Stimulated activated naive CD8-positive, alpha-beta T cell treated with anti-CD3 and anti-CD28 coated beads, Interleukin-15, amount 100 ng/mL, for 72 hours (primary cell): ENCODE measurements around the gene MAMDC2.

Experiments
- ATAC-seq: fragments of 150-1000 bp; cut with Tn5 transposase; 2 replicates; pipeline ENCODE4 v1.10.0; 2021; ENCODE audit warnings: mild to moderate bottlenecking, moderate library complexity
- DNase-seq, 2 donors: peaks; one replicate each; pipeline ENCODE4 v3.0.0; 2021 to 2022
- H3K27ac Mint-ChIP-seq, 2 donors: one replicate each; pipeline ENCODE4 v1.8.0; 2022; ENCODE audit warnings: mild to moderate bottlenecking in 2 of 2, mixed read lengths in 2 of 2, moderate library complexity in 2 of 2
- H3K27me3 Mint-ChIP-seq: one replicate; pipeline ENCODE4 v1.8.0; 2022; ENCODE audit warnings: mixed read lengths
- H3K4me1 Mint-ChIP-seq: one replicate; pipeline ENCODE4 v1.8.0; 2022; ENCODE audit warnings: mild to moderate bottlenecking, mixed read lengths
- H3K4me3 Mint-ChIP-seq, 2 donors: one replicate each; pipeline ENCODE4 v1.8.0; 2022; ENCODE audit warnings: mild to moderate bottlenecking in 2 of 2, mixed read lengths in 2 of 2, moderate library complexity in 1 of 2
- H3K9me3 Mint-ChIP-seq, 2 donors: one replicate each; pipeline ENCODE4 v1.8.0; 2022; ENCODE audit warnings: mixed read lengths in 2 of 2

The MAMDC2 gene

GRCh38 chr9:70106571-70106970 is 62.9 kb downstream of the MAMDC2 start:
- DNase-seq, result no peak

DNA sequence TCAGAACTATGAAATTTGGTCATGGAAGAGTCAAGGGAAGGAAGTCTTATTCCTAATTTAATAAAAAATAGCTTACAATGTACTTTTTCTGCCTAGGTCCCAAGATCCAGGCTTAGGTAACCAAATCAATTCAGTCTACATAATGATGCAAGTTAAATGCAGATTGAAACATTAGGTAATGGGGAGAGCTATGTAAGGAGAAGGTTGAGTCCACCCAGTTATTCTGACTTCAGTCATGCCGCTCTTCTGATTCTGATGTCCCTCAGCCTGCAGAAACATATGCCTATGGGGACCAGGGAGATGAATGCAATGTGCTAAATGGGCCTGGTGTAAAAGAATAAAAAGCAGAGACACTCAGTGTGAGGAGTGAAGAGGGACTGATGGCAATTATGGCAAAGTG is 63.9 kb downstream of the MAMDC2 start:
- Mint-ChIP-seq H3K9me3 (no peaks in the 10 kb centered on the region), H3K4me1 (peaks cover 12% of the 10 kb centered on the region), H3K27ac (no peak overlapping the region), H3K4me3 (no peak overlapping the region), H3K27me3 (no peaks in the 10 kb centered on the region)
- DNase-seq (no peak), ATAC-seq (no peak)

More at GRCh38 chr9:70106571-70106970, 62.9 kb downstream of the MAMDC2 start:
- Mint-ChIP-seq H3K27ac (peak overlapping the region in 1 of 2 donors; percentile 43), H3K4me1 (peaks cover 12% of the 10 kb centered on the region), H3K4me3 (no peak overlapping the region), H3K9me3 (no peaks in the 10 kb centered on the region), H3K27me3 (no peaks in the 10 kb centered on the region)
- no peak for ATAC-seq

- DNase-seq, result no peak
- Mint-ChIP-seq H3K4me3 (no peak overlapping the region), H3K27me3 (no peaks in the 10 kb centered on the region), H3K27ac (no peak overlapping the region), H3K9me3 (no peaks in the 10 kb centered on the region), H3K4me1 (peaks cover 12% of the 10 kb centered on the region)
- ATAC-seq, result no peak
These were observed 64.5 kb downstream of the MAMDC2 start for GRCh38 chr9:70108181-70108580.

GRCh38 chr9:70110194-70111041 is 66.8 kb downstream of the MAMDC2 start:
- DNase-seq, result no peak
- Mint-ChIP-seq H3K4me1 (peaks cover 12% of the 10 kb centered on the region), H3K9me3 (no peaks in the 10 kb centered on the region), H3K27me3 (peaks cover 7% of the 10 kb centered on the region), H3K4me3 (peak overlapping the region; percentile 25 to 38), H3K27ac (no peak overlapping the region)
- peak; percentile 34 for ATAC-seq

- DNase-seq, result peak; percentile 38 to 43
- H3K27me3 Mint-ChIP-seq, result peaks cover 7% of the 10 kb centered on the region
- ATAC-seq, result peak; percentile 69
- H3K4me3 Mint-ChIP-seq, result peak overlapping the region in 1 of 2 donors; percentile 38
- no peak overlapping the region for H3K27ac Mint-ChIP-seq
- H3K4me1 Mint-ChIP-seq, result peaks cover 12% of the 10 kb centered on the region
- no peaks in the 10 kb centered on the region for H3K9me3 Mint-ChIP-seq
These were observed 67.5 kb downstream of the MAMDC2 start for GRCh38 chr9:70111042-70111602.

GRCh38 chr9:70111641-70112236 is 68.1 kb downstream of the MAMDC2 start:
- no peak overlapping the region for H3K4me3 Mint-ChIP-seq
- ATAC-seq, result no peak
- DNase-seq, result no peak
- H3K9me3 Mint-ChIP-seq, result no peaks in the 10 kb centered on the region
- H3K27me3 Mint-ChIP-seq, result peaks cover 7% of the 10 kb centered on the region
- peaks cover 12% of the 10 kb centered on the region for H3K4me1 Mint-ChIP-seq
- no peak overlapping the region for H3K27ac Mint-ChIP-seq

GRCh38 chr9:70112981-70113380 is 69.3 kb downstream of the MAMDC2 start:
- DNase-seq (no peak), ATAC-seq (no peak)
- Mint-ChIP-seq H3K27ac (no peak overlapping the region), H3K27me3 (peaks cover 15% of the 10 kb centered on the region), H3K9me3 (no peaks in the 10 kb centered on the region), H3K4me1 (peaks cover 12% of the 10 kb centered on the region), H3K4me3 (no peak overlapping the region)

DNA sequence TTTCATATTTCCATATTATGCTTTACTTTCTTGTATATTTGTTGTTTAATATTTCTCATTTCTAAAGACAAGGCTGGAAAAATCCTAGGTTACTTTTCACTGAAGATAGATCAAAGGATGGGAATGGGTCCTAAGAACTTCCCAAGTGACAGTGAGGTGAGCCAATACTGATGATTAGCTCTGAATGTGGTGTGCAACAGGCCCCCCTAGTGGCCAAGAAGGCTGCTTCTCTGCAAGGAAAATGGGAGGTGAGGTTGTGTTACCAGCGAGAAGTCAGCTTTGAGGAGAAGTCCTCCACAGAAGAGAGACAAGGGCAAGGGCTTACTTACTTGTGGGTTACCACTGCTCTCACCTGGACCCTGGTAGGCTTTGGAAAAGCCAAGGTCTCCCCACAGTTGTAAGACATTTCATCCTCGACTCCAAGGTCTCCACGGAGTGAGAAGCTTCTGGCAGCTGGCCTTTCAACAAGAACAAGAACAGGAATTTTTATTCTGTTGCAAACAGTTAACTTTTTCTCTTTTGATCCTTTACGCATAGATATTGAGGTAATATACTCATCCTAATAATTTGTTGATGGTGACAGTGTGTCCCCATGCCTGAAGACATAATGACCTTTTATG is 69.9 kb downstream of the MAMDC2 start:
- peaks cover 12% of the 10 kb centered on the region for H3K4me1 Mint-ChIP-seq
- DNase-seq, result peak in 1 of 2 donors; percentile 21
- H3K27ac Mint-ChIP-seq, result no peak overlapping the region
- H3K9me3 Mint-ChIP-seq, result no peaks in the 10 kb centered on the region
- peak; percentile 33 for ATAC-seq
- peaks cover 19% of the 10 kb centered on the region for H3K27me3 Mint-ChIP-seq
- no peak overlapping the region for H3K4me3 Mint-ChIP-seq

DNA sequence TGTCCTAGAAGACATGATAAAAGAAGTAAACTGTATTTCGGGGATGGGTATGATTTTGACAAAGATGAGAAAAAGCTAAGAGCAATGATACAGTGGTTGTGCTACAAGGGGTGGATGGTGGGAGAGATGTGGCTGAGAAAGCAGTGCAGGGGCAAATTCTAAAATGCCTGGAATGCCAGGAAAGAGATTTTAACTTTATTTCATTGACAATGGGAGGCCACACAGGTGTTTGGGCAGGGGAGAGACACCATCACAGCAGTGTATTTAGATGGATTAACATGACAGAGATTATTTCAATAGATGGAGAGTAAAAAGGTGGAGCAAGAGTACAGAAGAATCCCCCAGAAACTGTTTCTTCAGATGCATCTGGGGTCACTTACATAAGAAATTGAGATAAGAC is 71.2 kb downstream of the MAMDC2 start:
- no peak for ATAC-seq
- peaks cover 33% of the 10 kb centered on the region for H3K27me3 Mint-ChIP-seq
- no peak for DNase-seq
- H3K4me3 Mint-ChIP-seq, result no peak overlapping the region
- peaks cover 12% of the 10 kb centered on the region for H3K4me1 Mint-ChIP-seq
- H3K9me3 Mint-ChIP-seq, result no peaks in the 10 kb centered on the region
- no peak overlapping the region for H3K27ac Mint-ChIP-seq

- no peak for ATAC-seq
- H3K9me3 Mint-ChIP-seq, result no peaks in the 10 kb centered on the region
- no peak overlapping the region for H3K4me3 Mint-ChIP-seq
- no peaks in the 10 kb centered on the region for H3K4me1 Mint-ChIP-seq
- H3K27me3 Mint-ChIP-seq, result peaks cover 40% of the 10 kb centered on the region
- no peak for DNase-seq
- H3K27ac Mint-ChIP-seq, result no peak overlapping the region
These were observed 74.2 kb downstream of the MAMDC2 start for GRCh38 chr9:70117835-70118319.

DNA sequence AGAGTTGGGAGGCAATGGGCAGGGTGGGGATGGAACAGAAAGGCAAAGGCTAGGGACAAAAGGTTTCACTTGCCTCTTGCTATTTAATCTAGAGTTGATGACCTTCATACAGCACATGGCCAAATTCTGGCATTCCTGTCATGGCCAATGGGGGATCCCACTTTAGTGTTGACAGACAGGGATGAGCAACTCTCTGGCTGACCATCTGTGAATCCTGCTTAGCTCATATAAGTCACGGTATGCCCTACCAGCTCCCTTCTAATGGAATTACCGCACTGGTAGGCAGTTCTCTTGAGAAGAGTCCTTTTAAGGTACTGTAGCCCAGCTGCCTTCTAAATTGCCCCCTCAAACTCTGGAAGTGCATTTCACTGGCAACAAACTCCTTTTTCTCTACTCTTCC is 76.1 kb downstream of the MAMDC2 start:
- Mint-ChIP-seq H3K27me3 (peaks cover 37% of the 10 kb centered on the region), H3K27ac (no peak overlapping the region)
- ATAC-seq, result no peak

DNA sequence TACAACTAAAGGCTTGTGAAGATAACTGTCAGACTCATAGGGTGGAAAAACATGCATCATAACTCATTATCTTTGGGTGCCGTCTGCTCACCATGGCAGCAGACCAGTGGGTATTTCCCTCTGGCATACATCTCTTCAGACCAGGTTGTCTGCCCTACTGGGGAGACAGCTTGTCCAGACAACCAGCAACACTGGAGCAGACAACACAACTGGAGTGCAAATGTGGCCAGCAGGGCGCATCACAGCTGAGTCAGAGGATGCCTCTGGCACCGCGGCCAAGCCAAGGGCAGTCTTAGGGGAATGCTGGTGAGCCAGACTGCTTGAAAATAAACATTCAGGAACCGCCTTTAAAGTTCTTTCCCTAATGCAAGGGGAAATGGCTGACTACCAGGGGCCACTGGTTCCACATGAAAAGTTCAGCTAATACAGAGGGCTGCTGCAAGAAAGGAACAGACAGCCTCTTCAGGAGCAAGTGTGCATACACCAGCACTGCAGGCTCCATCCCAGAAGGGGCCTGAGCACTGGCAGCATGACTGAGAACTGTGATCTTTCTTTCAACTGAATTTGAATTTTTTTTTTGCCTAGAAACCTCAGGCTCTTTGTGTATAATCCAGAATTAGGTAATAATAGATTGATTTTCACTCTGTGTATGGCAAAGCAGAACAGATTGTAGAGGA is 77.3 kb downstream of the MAMDC2 start:
- DNase-seq, result no peak
- no peaks in the 10 kb centered on the region for H3K4me1 Mint-ChIP-seq
- H3K4me3 Mint-ChIP-seq, result no peak overlapping the region
- no peak overlapping the region for H3K27ac Mint-ChIP-seq
- H3K9me3 Mint-ChIP-seq, result no peaks in the 10 kb centered on the region
- H3K27me3 Mint-ChIP-seq, result peaks cover 33% of the 10 kb centered on the region
- ATAC-seq, result no peak

More for the DNA sequence above, 76.1 kb downstream of the MAMDC2 start:
- Mint-ChIP-seq H3K9me3 (no peaks in the 10 kb centered on the region), H3K4me3 (no peak overlapping the region), H3K4me1 (no peaks in the 10 kb centered on the region)
- no peak for DNase-seq

GRCh38 chr9:70121818-70122436 is 78.3 kb downstream of the MAMDC2 start:
- no peaks in the 10 kb centered on the region for H3K9me3 Mint-ChIP-seq
- H3K27me3 Mint-ChIP-seq, result peaks cover 36% of the 10 kb centered on the region
- DNase-seq (no peak), ATAC-seq (no peak)
- H3K4me3 Mint-ChIP-seq, result no peak overlapping the region
- no peaks in the 10 kb centered on the region for H3K4me1 Mint-ChIP-seq
- no peak overlapping the region for H3K27ac Mint-ChIP-seq

- DNase-seq (no peak), ATAC-seq (no peak)
- H3K4me1 Mint-ChIP-seq, result no peaks in the 10 kb centered on the region
- H3K27me3 Mint-ChIP-seq, result peaks cover 24% of the 10 kb centered on the region
- no peaks in the 10 kb centered on the region for H3K9me3 Mint-ChIP-seq
- H3K27ac Mint-ChIP-seq, result no peak overlapping the region
- H3K4me3 Mint-ChIP-seq, result no peak overlapping the region
These were observed 80.0 kb downstream of the MAMDC2 start for GRCh38 chr9:70123695-70124094.
